ENCODE data around the gene AGAP2.

The AGAP2 gene

DNA sequence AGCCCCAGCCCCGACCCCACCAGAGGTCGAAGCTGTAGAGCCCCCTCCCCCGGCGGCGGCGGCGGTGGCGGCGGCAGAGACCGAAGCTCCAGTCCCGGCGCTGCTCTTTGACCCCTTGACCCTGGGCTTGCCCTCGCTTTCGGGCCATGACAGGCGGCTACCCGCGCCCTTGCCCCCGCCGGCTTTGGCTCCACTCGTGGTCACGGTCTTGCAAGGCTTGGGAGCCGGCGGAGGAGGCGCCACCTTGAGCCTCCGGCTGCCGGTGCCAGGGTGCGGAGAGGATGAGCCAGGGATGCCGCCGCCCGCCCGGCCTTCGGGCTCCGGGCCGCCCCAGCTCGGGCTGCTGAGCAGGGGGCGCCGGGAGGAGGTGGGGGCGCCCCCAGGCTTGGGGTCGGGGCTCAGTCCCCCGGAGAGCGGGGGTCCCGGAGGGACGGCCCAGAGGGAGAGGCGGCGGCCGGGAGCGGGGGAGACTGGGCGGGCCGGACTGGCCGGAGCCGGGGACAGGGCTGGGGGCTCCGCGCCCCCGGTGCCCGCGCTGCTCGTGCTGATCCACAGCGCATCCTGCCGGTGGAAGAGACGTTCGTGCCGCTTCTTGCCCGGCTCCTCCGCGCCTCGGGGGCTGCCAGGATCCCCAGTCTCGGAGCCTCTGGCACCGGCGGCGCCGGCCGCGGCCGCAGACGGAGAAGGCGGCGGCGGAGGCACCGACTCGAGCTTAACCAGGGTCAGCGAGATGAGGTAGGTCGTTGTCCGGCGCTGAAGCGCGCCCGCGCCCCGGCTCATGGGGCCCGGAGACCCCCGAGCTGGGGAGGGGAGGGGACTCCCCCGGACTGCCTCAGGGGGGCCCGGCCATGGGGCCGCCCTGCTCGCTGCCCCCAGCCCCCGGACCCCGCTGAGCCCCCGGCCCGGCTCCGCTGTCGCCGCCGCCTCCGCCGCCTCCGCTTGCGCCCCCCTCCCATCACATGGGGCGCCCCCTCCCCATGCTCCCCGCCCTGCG is 778 bp downstream of the AGAP2 start:
- peak in 2 of 56 donors; percentile 12 to 30 for DNase-seq

DNA sequence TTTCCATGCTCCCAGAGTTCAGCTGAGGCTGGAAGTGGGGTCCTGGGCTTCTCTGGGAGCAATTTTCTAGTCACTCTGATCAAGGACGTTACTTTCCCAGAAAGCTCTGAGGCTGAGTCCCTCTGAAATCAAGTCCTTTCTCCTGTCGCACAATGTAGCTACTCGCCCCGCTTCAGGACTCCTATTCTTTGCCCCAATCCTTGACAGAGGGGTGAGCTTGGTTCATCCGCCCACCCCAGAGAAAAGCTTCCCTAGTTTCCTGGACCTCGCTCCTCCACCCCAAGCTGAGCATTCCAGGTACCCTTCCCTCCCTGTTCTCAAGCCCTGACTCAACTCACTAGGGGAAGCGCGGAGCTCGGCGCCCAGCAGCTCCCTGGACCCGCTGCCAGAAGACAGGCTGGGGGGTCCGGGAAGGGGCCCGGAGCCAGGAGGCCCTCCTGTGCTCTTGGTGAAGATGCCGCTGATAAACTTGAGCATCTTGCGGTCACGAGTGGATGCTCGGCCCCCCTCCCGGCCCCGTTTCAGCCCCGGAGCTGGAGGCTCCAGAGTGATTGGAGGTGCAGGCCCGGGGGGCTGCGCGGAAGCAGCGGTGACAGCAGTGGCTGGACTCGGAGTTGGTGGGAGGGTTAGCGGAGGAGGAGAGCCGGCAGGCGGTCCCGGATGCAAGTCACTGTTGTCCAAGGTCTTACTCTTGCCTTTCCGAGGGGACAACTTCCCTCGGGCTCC is 1.6 kb downstream of the AGAP2 start:
- no peak for DNase-seq

GRCh38 chr12:57735952-57736740 is 2.4 kb downstream of the AGAP2 start:
- peak in 33 of 56 donors; percentile 13 to 69 (median 37) for DNase-seq

- peak in 3 of 56 donors; percentile 17 to 23 (median 22) for DNase-seq
Observed at GRCh38 chr12:57735198-57735855, 3.2 kb downstream of the AGAP2 start.

DNA sequence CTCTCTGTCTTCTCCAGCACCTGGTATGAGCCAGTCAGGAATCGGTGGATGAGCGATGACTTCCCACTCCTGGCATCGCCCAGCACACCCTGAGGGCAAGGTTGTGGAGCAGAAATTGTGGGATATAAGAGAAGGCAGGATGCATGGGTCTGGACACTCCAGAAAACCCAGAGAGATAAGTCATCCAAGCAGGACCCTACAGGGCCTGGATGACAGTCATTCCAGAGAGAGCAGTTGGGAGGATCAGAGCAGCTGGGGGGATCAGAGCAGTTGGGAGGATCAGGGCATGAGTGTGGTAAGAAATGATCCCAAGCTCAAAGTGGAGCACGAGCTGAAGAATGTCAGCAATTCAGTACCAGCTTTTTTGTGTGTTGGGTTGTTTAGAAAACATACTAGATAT is 4.0 kb downstream of the AGAP2 start:
- no peak for DNase-seq

GRCh38 chr12:57733928-57734327 is 4.6 kb downstream of the AGAP2 start:
- no peak for DNase-seq

GRCh38 chr12:57732726-57733593 is 5.6 kb downstream of the AGAP2 start:
- DNase-seq: no peak

GRCh38 chr12:57732270-57732669 is 6.3 kb downstream of the AGAP2 start:
- no peak for DNase-seq

GRCh38 chr12:57731411-57732080 is 7.0 kb downstream of the AGAP2 start:
- no peak for DNase-seq

DNA sequence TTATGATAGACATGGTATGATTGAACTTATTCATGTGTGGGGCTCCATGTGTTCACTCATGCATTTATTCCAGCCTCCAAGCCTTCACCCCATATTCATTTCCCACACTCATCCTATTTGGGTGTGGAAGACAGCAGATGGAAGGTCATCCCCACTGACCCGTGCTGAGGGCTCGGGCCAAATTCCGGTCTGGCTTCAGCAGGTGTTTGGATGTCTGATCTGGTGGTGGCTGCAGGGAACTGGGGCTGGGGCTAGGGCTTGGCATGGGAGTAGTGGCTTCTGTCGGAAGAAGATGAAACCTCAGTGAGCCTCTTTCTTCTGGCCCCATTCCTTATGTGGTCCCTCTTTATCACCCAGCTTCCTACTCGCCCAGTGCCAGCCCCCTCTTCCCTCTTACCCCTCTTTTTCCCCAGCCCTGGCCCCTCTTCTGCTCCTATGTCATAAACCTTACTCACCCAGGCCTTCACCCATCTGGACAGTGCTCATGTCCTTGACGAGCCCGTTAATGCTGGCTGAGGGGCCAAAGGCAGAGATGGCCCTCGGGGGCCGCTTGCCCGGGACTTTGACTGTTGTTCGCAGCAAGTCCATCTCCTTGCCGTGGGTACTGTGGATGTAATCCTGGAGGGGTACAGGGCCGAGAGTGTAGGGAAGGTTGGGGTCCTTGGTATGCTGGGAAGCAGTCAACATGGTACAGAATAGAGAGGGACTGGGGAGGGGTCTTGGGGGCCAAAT is 8.0 kb downstream of the AGAP2 start:
- no peak for DNase-seq

- DNase-seq: no peak
Observed at GRCh38 chr12:57729321-57729844, 9.2 kb downstream of the AGAP2 start.

DNA sequence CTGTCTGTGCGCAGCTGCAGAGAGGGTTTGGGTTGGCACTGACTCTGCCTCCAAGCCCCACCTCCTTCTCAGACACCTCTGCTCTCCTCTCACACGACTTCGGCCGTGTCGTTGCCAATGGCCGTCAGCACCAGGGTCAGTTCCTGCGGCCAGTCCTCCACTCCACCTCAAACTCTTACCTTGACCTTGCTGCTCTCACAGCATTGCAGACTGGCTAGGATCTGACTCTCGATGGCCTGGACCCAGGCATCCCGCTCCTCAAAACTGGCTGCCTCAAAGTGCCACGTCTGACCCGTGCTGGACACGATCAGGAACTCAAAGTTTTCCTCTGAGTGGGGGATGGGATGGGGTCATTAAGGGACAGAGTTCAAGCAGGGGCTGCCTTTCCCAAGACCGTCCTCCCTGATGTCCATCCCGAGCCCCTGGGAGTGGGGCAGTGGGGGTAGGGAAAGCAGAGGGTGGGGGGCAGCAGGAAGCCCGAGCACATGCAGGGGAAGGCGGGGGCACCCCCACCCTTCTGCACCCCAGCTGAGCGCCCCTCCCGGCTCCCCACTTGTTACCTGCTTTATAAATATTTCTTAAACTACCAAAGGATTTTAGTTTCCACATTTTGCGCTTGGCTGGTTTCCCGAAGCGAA is 10.7 kb downstream of the AGAP2 start:
- no peak for DNase-seq

DNA sequence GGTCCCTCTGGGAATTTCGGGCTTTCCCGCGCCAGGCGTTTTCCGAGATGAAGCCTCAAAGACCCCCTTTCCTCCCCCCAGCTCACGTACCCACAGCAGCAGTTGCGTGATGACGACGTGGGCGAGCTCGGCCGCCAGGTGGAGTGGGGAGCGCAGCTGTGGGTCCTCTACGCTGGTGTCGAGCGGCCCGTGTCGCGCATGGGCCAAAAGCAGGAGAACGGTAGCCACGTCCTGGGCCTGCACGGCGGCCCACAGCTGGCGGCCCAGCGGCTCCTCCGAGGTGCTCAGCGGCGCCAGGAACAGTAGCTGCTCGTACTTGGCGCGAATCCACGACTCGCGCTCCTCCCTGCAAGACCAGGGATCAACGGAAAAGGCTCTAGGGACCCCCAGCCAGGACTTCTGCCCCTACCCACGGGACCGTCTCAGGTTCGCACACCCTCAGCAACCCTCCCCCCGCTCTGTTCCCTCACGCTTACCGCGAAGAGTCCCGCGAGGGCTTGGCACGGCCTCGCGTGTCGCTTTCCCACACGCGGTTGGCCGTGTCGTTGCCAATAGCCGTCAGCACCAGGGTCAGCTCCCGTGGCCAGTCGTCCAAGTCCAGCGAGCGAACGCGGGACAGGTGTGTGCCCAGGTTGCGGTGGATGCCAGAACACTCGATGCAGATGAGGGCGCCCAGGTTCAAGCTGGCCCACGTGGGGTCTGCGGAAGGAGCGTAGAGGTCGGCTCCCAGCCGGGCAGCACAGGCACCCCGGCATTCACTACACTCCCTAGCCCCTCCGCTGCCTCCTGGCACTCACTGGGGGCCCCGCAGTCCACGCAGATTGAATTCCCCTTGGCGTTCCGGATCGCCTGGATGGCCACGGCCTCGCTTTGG is 11.4 kb downstream of the AGAP2 start:
- DNase-seq: peak in 2 of 56 donors; percentile 12 to 34

DNA sequence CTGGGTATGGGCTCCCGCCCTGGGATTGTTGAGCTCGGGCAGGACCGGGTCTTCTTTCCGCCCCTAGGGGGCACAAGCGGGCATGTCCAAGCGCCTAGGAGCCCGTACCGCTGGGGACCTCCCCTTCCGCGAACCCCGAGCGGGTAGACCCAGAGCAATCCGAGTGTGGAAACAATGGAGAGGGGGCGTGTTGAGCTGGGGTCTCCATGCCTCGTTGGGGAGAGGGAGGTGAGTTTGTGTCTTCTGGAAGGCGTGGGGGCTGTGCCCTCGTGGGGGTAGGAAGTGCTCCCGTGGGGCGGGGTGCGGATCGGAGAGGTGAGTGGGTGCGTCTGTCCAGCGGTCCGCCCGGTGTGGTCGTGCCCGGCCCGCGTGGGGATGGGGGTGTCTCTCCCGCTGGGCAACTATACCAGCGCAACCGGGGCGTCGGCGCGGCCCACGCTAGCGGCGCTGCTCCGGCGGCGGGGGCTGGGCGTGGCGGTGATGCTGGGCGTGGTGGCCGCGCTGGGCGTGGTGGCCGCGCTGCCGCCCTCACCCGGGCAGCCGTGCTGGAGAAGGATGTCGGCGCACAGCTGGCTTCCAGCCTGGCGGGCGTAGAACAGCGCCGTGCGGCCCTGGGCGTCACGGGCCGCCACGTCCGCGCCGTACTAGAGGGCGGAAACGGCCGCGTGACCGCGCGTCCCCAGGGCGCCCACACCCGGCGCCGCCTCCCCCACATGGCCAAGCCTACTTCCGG is 12.2 kb downstream of the AGAP2 start:
- peak in 37 of 56 donors; percentile 17 to 72 (median 37) for DNase-seq

- DNase-seq: no peak
Observed at GRCh38 chr12:57725851-57726150, 12.7 kb downstream of the AGAP2 start.

Data from amygdala (tissue), 56 donors.